Stimulated activated effector memory CD8-positive, alpha-beta T cell treated with anti-CD3 and anti-CD28 coated beads, Interleukin-12 subunit alpha, Interleukin-12 subunit beta, amount 100 ng/mL, for 72 hours (primary cell): ENCODE measurements around the gene ITGBL1.

ENCODE experiments used
- ATAC-seq: fragments of 150-1000 bp; cut with Tn5 transposase; 2 replicates; pipeline ENCODE4 v1.10.0; 2021
- DNase-seq, 2 donors: peaks; one replicate each; pipeline ENCODE4 v3.0.0; 2021 to 2022; ENCODE audit warnings: low spot score in 2 of 2
- H3K27ac Mint-ChIP-seq: one replicate; pipeline ENCODE4 v1.8.0; 2022; ENCODE audit warnings: mild to moderate bottlenecking, mixed read lengths
- H3K36me3 Mint-ChIP-seq: one replicate; pipeline ENCODE4 v1.8.0; 2022; ENCODE audit warnings: mild to moderate bottlenecking, mixed read lengths
- H3K4me1 Mint-ChIP-seq: one replicate; pipeline ENCODE4 v1.8.0; 2022; ENCODE audit warnings: mixed read lengths
- H3K4me3 Mint-ChIP-seq: one replicate; pipeline ENCODE4 v1.8.0; 2022; ENCODE audit warnings: mild to moderate bottlenecking, mixed read lengths
- H3K9me3 Mint-ChIP-seq: one replicate; pipeline ENCODE4 v1.8.0; 2022; ENCODE audit warnings: mixed read lengths

ITGBL1 gene

DNA sequence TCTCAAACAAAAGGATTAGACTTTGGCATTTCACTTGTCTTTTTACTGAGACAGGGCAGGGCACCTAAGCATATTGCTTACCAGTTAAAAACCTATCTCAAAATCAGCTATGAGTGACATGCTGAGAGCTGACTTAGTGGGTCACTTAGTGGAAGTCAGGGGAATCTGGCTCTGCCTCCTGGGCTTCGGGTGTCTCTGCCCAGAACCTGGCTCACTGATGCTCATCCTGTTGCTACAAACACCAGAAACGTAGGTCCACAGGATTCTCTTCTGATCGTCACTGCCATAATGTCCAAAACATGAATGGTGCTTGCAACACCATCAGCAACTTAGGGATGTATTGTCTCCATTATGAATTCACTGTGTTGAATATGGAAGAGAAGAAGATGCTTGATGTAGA is 276.1 kb downstream of the ITGBL1 start:
- H3K36me3 Mint-ChIP-seq: no peaks in the 10 kb centered on the region
- no peak overlapping the region for H3K27ac Mint-ChIP-seq
- DNase-seq: no peak
- no peak overlapping the region for H3K4me3 Mint-ChIP-seq
- H3K9me3 Mint-ChIP-seq: no peaks in the 10 kb centered on the region
- H3K4me1 Mint-ChIP-seq: no peaks in the 10 kb centered on the region
- no peak for ATAC-seq

DNA sequence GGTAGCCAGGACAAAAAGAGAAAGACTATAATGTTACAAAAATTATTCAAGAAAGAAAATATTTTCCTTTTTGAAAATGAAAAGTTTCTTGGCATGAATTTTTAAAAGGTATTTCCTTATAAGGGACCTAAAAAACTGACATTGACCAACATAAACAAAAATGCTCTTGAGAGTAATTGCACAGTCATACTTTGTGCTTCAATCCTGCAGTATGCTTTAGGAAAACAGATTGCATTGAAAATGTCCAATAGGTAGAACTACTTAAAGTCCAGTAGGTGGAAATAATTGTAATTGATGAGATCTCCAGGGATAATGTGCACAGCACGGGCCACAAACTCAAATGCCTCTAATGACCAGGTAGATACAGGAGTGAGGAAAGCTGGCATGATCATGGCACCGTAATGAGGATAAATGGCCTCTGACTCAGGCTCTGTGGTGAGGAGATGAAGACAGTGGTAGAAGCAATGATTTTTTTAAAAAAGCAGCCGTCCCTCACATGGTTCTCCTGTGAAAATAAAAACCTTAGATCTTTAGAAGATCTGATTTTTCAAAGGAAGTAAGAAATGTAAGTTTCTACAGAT is 278.0 kb downstream of the ITGBL1 start:
- Mint-ChIP-seq H3K4me1 (no peaks in the 10 kb centered on the region), H3K27ac (no peak overlapping the region), H3K4me3 (no peak overlapping the region), H3K36me3 (no peaks in the 10 kb centered on the region), H3K9me3 (no peaks in the 10 kb centered on the region)
- ATAC-seq: no peak
- DNase-seq: no peak

DNA sequence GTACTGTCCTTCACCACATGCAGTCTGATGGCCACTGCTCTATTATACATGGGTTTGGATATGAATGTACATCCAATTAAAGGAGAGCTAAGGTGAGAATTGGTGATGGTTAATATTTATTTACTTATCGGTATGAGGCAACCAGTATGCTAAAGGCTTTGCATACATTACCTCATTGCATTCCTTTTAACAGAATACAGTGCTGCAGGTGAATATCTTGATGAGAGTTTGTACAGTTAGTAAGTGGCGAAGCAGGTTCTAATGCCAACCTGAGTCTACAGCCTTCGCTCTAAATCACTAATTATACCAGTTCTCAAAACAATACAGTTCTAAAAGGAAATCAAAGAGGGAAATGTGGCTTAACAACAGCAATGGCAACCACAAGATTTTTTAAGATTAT is 284.1 kb downstream of the ITGBL1 start:
- Mint-ChIP-seq H3K36me3 (no peaks in the 10 kb centered on the region), H3K9me3 (no peaks in the 10 kb centered on the region), H3K4me1 (no peaks in the 10 kb centered on the region), H3K27ac (no peak overlapping the region), H3K4me3 (no peak overlapping the region)
- no peak for DNase-seq
- no peak for ATAC-seq

DNA sequence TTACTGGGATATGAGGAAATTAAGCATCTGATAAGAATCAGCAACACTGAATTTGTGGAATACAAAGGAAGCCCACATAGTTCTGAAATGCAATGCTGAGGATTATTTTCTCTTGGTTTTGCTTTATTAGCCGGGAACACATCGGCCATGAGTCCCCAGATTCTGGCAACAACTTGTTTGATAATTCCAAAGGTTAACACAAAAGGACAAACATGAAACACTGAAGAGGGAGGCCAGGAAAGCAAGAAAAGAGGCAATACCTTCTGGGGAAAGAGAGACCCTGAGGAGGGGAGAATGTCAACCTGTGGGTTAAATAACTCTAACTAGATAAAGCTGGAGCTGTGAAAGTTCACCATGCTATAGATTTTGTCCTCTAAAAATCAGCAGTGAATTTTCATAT is 285.9 kb downstream of the ITGBL1 start:
- ATAC-seq: no peak
- no peaks in the 10 kb centered on the region for H3K36me3 Mint-ChIP-seq
- DNase-seq: no peak
- no peaks in the 10 kb centered on the region for H3K4me1 Mint-ChIP-seq
- no peaks in the 10 kb centered on the region for H3K9me3 Mint-ChIP-seq
- H3K4me3 Mint-ChIP-seq: no peak overlapping the region
- H3K27ac Mint-ChIP-seq: no peak overlapping the region

DNA sequence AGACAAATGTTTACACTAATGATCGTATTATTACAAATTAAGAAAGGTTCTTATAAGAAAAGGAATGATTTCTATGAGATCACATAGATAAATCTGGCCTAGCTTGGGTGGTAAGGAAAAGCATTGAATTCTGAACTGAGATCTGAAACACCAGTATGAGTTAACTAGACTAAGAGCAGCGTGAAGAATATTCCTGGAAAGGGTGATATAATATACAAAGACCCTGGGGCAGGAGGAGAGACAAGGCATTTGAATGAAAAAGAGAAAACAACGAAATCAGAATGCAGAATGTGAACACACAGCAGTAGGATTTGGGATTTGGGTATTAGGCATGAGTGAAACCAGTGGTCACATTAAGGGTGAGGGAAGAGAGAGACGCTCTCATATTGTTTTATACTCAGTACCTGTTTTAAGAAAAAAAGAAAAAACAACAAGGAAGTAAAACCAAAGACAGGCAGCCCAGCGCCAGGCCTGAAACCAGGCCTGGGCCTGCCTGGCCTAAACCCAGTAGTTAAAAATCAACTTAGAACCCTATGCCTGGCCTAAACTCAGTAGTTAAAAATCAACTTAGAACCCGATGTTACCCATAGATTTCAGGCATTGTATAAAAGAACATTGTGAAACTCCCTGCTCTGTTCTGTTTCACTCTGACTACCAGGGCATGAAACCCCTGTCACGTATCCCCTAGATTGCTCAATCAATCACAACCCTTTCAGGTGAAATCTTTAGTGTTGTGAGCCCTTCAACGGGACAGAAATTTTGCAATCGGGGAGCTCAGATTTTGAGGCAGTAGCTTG is 287.1 kb downstream of the ITGBL1 start:
- H3K9me3 Mint-ChIP-seq: no peaks in the 10 kb centered on the region
- no peak overlapping the region for H3K4me3 Mint-ChIP-seq
- no peaks in the 10 kb centered on the region for H3K4me1 Mint-ChIP-seq
- ATAC-seq (no peak), DNase-seq (no peak)
- H3K27ac Mint-ChIP-seq: no peak overlapping the region
- H3K36me3 Mint-ChIP-seq: no peaks in the 10 kb centered on the region

DNA sequence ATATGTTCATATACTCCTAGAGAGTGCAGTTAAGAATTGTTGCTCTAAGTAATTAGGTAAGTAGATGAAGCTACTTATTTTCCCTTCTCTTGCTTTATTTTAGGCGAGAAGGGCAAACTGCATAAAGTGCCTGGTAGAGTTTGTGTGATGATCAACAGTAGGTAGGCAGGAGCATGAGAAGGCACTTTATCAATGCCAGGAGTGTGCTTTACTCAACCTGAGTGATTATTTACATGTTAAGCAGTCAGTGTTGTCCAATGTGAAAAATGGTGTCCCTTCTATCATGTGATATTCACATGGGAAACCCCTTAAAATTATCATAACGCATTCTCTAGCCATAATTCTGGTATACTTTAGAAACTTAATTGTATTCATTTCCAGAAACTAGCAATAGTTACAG is 294.0 kb downstream of the ITGBL1 start:
- no peak for ATAC-seq
- H3K36me3 Mint-ChIP-seq: no peaks in the 10 kb centered on the region
- H3K4me3 Mint-ChIP-seq: no peak overlapping the region
- no peaks in the 10 kb centered on the region for H3K4me1 Mint-ChIP-seq
- no peaks in the 10 kb centered on the region for H3K9me3 Mint-ChIP-seq
- no peak overlapping the region for H3K27ac Mint-ChIP-seq
- DNase-seq: no peak

DNA sequence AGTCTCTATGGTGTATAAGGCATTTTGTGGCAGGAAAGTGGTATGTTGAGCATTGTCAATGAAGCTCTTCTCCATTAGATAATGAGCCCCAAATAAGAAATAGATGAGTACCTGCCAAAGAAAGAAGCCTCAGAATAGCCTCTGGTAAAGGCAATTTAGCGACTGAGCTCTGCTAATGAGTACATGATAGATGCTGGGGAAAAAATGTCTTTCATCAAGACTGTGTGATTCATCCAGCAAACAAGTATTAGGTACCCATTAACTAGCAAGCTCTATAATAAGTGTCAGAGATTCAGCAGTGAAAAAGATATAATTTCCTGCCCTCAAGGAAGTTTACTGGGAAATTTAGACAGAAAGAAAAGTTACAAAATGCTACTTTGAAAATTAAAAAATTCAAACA is 294.6 kb downstream of the ITGBL1 start:
- no peaks in the 10 kb centered on the region for H3K9me3 Mint-ChIP-seq
- ATAC-seq (no peak), DNase-seq (no peak)
- no peak overlapping the region for H3K4me3 Mint-ChIP-seq
- no peaks in the 10 kb centered on the region for H3K4me1 Mint-ChIP-seq
- H3K27ac Mint-ChIP-seq: no peak overlapping the region
- H3K36me3 Mint-ChIP-seq: no peaks in the 10 kb centered on the region

DNA sequence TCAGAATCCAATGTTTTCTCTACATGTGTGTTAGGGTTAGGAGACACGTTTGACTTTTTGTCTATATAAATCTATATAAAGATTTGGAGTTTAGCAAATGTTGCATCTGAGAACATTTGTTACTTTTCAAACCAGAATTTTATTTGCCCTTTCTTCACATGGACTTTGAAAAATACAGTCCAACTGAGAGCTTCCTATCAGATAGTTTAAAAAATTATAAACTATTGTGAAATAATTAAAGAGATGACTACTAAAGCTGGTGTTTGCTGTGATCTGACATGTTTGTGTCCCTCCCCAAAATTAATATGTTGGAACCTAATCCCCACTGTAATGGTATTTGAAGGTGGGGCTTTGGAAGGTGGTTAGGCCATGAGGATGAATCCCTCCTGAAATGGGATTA is 297.1 kb downstream of the ITGBL1 start:
- DNase-seq (no peak), ATAC-seq (no peak)
- no peak overlapping the region for H3K27ac Mint-ChIP-seq
- no peaks in the 10 kb centered on the region for H3K36me3 Mint-ChIP-seq
- H3K9me3 Mint-ChIP-seq: no peaks in the 10 kb centered on the region
- H3K4me3 Mint-ChIP-seq: no peak overlapping the region
- H3K4me1 Mint-ChIP-seq: no peaks in the 10 kb centered on the region

DNA sequence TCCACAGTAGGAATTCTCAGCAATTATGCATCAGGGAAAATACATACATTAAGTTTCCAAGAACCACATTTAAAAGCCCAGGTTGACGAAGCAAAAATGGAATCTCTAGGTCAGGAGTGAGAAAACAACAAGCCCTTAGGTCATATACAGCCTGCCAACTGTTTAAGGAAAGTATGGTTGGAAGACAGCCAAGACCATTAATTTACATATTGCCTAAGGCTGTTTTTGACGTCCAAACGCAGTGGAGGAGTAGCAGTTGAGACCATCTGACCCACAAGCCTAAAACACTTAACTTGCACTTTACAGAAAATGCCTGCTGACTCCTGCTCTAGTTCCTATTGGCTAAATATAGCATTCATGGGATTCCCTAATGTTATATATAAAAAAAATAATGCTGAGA is 299.0 kb downstream of the ITGBL1 start:
- H3K36me3 Mint-ChIP-seq: no peaks in the 10 kb centered on the region
- H3K4me3 Mint-ChIP-seq: no peak overlapping the region
- H3K9me3 Mint-ChIP-seq: no peaks in the 10 kb centered on the region
- DNase-seq: no peak
- no peaks in the 10 kb centered on the region for H3K4me1 Mint-ChIP-seq
- no peak for ATAC-seq
- H3K27ac Mint-ChIP-seq: no peak overlapping the region

DNA sequence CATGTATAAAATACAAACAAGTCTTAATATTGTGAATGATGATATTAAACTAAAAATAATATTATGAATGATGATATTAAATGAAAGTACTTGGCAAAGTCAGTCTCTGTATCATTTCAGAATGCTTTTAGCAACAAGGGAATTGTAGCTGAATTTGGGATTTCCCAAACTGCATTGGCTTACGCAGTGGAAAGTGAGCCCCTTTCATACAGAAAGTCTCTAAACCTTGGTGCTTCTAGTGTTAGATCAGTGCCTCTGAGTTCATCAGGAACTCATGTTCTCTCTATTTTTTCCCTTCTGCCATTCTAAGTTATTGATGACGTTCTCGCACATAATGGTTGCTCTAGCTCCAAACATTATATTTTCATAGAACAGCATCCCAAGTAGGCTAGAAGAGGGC is 300.0 kb downstream of the ITGBL1 start:
- ATAC-seq (no peak), DNase-seq (no peak)
- H3K9me3 Mint-ChIP-seq: no peaks in the 10 kb centered on the region
- no peak overlapping the region for H3K4me3 Mint-ChIP-seq
- H3K4me1 Mint-ChIP-seq: no peaks in the 10 kb centered on the region
- no peak overlapping the region for H3K27ac Mint-ChIP-seq
- no peaks in the 10 kb centered on the region for H3K36me3 Mint-ChIP-seq

DNA sequence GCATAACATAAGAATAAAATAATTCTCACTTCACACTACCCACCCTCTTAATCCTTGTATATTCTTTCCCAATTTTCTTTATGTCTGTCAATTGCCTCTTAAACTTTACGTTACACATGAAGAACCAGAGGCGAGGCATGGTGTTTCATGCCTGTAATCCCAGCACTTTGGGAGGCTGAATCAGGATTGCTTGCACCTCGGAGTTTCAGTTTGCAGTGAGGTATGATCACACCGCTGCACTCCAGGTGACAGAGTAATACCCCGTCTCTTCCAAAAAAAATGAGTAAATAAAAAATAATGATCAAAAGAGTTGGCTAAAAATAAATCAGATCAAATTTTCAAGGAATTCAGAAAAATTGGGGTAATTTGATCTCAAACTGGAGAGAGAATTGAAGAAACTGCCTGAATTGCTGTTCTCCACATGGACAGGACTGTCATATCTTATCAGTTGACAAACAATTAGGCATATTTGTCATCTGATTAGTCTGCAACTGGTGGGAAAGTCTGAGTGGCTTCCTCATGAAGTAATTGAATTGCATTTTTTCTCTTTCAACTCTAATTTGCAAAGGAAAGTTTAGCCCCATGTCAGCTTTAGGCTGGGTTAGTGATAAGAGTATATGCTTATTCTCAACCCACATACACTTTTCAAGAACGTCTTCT is 302.9 kb downstream of the ITGBL1 start:
- Mint-ChIP-seq H3K9me3 (no peaks in the 10 kb centered on the region), H3K27ac (no peak overlapping the region), H3K4me1 (no peaks in the 10 kb centered on the region), H3K36me3 (no peaks in the 10 kb centered on the region), H3K4me3 (no peak overlapping the region)
- DNase-seq (no peak), ATAC-seq (no peak)

DNA sequence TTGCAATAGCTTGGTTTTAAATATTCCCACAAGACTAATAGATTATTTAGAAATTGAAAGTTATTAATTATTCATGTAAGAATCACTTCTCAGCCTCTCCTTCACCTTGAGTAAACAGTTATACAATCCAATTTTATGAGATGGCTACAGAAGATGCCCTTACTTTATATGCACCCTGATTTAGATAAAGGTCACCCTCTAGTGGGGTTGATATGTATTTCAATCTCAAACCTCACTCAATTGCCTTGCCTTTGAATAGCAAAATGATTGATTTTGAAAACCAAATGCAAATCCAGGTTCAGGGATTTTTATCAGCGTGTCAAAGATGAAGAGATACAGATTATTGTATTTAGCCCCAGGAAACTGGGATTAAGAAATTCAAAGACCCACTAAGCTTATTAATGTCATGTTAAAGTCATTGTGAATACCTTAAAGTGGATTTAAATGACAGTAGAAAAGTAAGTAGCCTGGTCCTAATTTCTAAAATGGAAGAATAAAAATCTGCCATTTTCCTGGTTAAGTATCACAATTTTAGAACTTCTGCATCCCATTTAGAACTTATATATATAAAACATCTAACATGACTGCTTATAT is 305.1 kb downstream of the ITGBL1 start:
- DNase-seq: no peak
- no peaks in the 10 kb centered on the region for H3K4me1 Mint-ChIP-seq
- no peak overlapping the region for H3K27ac Mint-ChIP-seq
- no peaks in the 10 kb centered on the region for H3K9me3 Mint-ChIP-seq
- ATAC-seq: peak; percentile 52
- H3K4me3 Mint-ChIP-seq: no peak overlapping the region
- H3K36me3 Mint-ChIP-seq: no peaks in the 10 kb centered on the region

DNA sequence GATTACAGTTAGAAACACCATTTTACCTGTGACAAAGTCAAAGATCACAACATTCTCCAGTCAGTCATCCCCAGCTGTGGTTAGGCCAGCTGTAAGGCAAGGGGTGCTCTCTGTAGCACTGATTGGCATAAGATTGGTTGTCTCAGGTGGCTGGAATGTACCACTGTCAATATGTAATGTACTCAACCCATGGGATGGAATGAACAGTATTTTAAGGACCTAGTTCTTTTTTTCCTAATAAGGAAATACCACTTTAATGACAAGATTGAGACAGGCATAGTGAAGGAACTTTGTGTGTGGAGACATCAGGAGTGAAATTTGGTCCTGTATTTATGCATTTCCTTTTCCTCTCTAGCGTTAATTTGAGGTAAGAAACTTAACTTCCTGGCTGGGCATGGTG is 310.7 kb downstream of the ITGBL1 start:
- no peak for DNase-seq
- Mint-ChIP-seq H3K4me3 (no peak overlapping the region), H3K4me1 (no peaks in the 10 kb centered on the region), H3K9me3 (no peaks in the 10 kb centered on the region), H3K27ac (no peak overlapping the region), H3K36me3 (no peaks in the 10 kb centered on the region)
- ATAC-seq: no peak
